HL-60 (cell line): ENCODE data around the gene ZMIZ1.

Experiments
- DNase-seq, 2 experiments: peaks; one replicate each; pipeline ENCODE4 v3.0.0-alpha.2; 2010 to 2020; ENCODE audit warnings: low read depth in 1 of 2, low spot score in 1 of 2
- H3K27ac ChIP-seq: fragments of 250-450 bp; sonication (Bioruptor Pico); replicated peaks from 2 replicates; pipeline ENCODE4 v1.5.1; 2020; ENCODE audit warnings: mild to moderate bottlenecking, moderate library complexity
- H3K27me3 ChIP-seq: fragments of 250-450 bp; sonication (Bioruptor Pico); 2 replicates; pipeline ENCODE4 v1.5.1; 2021; ENCODE audit warnings: mild to moderate bottlenecking, moderate library complexity; ENCODE audit not compliant: insufficient read depth, poor library complexity, severe bottlenecking
- H3K4me3 ChIP-seq: replicated peaks from 2 replicates; pipeline ENCODE4 v1.5.1; 2011; ENCODE audit warnings: mild to moderate bottlenecking, control low read depth, low read length; ENCODE audit not compliant: insufficient read depth
- CTCF ChIP-seq: IDR thresholded peaks from one replicate; pipeline ENCODE4 v1.5.1; 2011; ENCODE audit warnings: low read length, control low read depth, inconsistent platforms; ENCODE audit not compliant: insufficient read depth
- GABPA ChIP-seq: IDR thresholded peaks from 2 replicates; pipeline ENCODE4 v1.6.1; 2012; ENCODE audit warnings: low read depth
- POLR2AphosphoS5 ChIP-seq: IDR thresholded peaks from 2 replicates; pipeline ENCODE4 v1.6.1; 2012; ENCODE audit warnings: low read depth
- SPI1 ChIP-seq: IDR thresholded peaks from 2 replicates; pipeline ENCODE4 v1.6.1; 2012; ENCODE audit warnings: low read depth, mild to moderate bottlenecking, borderline replicate concordance
- TF ChIP-seq, protein P1 (sequence below): IDR thresholded peaks from 2 replicates; pipeline ENCODE4 v1.6.1; 2012; ENCODE audit warnings: low read depth; ENCODE audit not compliant: insufficient replicate concordance

The ZMIZ1 gene

DNA sequence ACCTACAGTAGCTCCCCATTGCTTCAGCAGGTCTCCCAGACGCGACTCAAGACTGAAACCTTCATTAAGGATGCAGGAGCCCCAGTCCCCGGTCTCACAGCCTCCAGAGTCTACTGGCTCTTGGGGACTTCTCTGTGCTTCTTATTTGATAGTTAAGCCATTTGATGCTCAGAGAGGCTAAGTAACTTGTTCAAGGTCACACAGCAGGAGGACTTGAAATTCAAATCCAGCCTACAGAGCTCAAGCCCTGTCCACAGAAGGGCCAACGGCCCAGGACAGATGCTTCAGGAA, 21.2 kb upstream of the ZMIZ1 start:
- no peak overlapping the region for H3K27ac ChIP-seq
- H3K4me3 ChIP-seq = no peak overlapping the region
- no peak for TF ChIP-seq POLR2AphosphoS5
- no peak for TF ChIP-seq SPI1
- TF ChIP-seq CTCF = no peak
- TF ChIP-seq GABPA = no peak
- TF ChIP-seq, protein P1, sequence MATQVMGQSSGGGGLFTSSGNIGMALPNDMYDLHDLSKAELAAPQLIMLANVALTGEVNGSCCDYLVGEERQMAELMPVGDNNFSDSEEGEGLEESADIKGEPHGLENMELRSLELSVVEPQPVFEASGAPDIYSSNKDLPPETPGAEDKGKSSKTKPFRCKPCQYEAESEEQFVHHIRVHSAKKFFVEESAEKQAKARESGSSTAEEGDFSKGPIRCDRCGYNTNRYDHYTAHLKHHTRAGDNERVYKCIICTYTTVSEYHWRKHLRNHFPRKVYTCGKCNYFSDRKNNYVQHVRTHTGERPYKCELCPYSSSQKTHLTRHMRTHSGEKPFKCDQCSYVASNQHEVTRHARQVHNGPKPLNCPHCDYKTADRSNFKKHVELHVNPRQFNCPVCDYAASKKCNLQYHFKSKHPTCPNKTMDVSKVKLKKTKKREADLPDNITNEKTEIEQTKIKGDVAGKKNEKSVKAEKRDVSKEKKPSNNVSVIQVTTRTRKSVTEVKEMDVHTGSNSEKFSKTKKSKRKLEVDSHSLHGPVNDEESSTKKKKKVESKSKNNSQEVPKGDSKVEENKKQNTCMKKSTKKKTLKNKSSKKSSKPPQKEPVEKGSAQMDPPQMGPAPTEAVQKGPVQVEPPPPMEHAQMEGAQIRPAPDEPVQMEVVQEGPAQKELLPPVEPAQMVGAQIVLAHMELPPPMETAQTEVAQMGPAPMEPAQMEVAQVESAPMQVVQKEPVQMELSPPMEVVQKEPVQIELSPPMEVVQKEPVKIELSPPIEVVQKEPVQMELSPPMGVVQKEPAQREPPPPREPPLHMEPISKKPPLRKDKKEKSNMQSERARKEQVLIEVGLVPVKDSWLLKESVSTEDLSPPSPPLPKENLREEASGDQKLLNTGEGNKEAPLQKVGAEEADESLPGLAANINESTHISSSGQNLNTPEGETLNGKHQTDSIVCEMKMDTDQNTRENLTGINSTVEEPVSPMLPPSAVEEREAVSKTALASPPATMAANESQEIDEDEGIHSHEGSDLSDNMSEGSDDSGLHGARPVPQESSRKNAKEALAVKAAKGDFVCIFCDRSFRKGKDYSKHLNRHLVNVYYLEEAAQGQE = no peak
- H3K27me3 ChIP-seq = no peaks in the 10 kb centered on the region
- no peak for DNase-seq

- no peak for TF ChIP-seq GABPA
- TF ChIP-seq SPI1 = no peak
- TF ChIP-seq, protein P1 = no peak
- no peak for TF ChIP-seq CTCF
- no peak for TF ChIP-seq POLR2AphosphoS5
- DNase-seq = peak in 1 of 2 experiments; percentile 75
- Histone ChIP-seq H3K4me3 (no peak overlapping the region), H3K27me3 (no peaks in the 10 kb centered on the region), H3K27ac (peak overlapping the region; percentile 54)
These were observed 20.7 kb upstream of the ZMIZ1 start for GRCh38 chr10:79047875-79048638.

- Histone ChIP-seq H3K27ac (peak overlapping the region; percentile 54), H3K4me3 (no peak overlapping the region), H3K27me3 (no peaks in the 10 kb centered on the region)
- DNase-seq = no peak
- TF ChIP-seq CTCF = no peak
These were observed 19.9 kb upstream of the ZMIZ1 start for GRCh38 chr10:79048639-79049550.
